Myocyte (in vitro differentiated cells): ENCODE data around the gene MDFIC. TPM values are rescaled to one million over a fixed set of nuclear protein-coding genes. Genes with fewer than 3 reads are reported as not detected.

Experiments used
- DNase-seq: peaks from one replicate; pipeline ENCODE4 v3.0.0-alpha.2; 2012; ENCODE audit warnings: low read depth
- total RNA-seq: library from RNA; depleted of rRNA; stranded (reverse); fragments of >200 nt; gene quantifications from 2 replicates; pipeline ENCODE4 v1.2.3, GENCODE V29; 2014

Gene MDFIC
- total RNA-seq, 1 donor from 2014 or later: 87.9 TPM

- no peak for DNase-seq
These were observed 3.5 kb downstream of the MDFIC start for GRCh38 chr7:114925434-114925833.

- DNase-seq: no peak
These were observed 6.2 kb downstream of the MDFIC start for GRCh38 chr7:114928060-114928459.

- no peak for DNase-seq
These were observed 7.7 kb downstream of the MDFIC start for GRCh38 chr7:114929570-114929969.

- DNase-seq: no peak
These were observed 8.3 kb downstream of the MDFIC start for GRCh38 chr7:114930107-114930661.

DNA sequence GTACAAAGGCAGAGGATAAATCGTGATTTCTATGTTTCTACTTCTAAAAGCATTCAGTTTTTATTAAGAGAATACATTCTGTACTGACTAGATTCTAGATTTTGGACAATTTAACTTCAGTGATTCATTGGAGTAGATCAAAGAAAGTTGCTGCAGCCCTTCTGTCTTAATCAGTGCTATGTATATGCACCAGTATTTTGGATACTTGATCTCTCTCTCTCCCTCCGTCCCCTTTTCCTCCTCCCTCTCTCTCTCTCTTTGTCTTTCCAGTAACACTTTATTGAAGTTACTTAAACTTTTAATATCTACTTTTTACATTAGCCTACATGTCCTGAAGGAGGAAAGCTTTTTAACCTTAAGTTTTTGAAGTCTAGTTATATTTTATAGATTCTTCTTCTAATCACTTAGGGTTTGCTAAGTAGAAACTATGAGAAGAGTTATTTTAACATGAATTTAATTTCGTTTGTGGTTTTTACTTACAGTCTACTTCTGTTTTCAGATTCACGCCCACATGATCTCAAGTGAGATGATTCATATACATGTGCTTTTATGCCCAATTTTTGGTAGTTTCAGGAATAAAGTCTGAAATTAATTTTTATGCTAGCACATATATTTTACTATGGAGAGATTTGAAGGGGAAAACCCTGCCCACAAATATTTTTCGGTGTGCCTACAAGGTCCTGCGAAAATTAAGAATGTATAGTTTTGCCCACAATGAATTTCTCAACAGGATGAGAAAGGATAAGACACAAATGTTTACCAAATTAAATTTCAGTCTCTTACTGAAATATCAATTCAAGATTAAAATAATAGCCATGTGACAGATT is 9.1 kb downstream of the MDFIC start:
- DNase-seq: peak; percentile 53

DNA sequence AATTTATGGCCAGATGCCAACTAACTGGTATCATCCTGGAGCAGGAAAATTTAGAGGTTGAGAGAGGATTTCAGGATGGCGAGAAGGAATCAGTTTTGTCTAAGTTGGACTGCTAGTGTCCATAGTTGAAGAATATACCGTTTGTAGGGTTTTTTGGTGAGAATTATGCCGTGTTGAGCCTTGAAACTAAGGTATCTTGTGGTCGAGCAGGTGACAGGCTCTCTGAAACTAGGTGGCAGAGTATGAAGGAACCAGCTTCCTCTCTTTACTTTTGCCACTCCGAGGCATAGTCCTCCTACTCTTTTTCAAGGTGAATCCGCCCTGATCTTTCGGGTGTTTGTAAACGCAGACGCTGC is 9.7 kb downstream of the MDFIC start:
- DNase-seq: no peak

DNA sequence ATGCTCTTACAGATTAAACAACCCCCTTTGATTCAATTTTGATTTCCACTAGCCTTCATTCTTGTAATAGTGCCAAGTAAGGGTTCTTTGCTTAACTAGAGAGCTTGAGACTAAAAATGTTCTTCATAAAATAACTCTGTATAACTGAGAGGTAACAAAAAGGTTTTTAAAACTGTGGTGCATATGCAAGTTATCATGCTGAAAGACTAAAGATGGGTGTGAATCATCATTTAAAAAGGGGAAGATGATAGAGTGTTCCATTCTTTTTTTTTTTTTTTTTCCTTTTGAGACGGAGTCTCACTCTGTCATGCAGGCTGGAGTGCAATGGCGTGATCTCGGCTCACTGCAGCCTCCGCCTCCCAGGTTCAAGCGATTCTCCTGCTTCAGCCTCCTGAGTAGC is 11.1 kb downstream of the MDFIC start:
- DNase-seq: no peak

- DNase-seq: no peak
These were observed 11.8 kb downstream of the MDFIC start for GRCh38 chr7:114933658-114934057.

DNA sequence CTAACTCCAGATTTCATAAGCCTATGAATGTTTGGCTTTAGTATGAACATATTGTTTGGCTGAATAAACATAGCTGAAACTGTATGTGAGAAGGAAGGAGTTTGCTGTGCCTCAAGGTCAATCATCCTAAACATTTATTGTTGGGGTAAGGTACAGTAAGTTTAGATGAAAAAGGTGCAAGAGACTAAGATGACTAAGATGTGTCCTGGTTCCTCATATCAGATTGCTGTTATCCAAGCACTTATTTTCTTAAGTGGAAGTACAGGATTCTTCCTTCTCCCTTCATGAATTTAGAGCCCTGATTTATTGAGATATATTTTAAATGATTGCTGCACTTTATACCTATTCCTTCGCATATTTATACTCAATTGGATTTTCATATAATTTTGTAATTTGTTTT is 12.2 kb downstream of the MDFIC start:
- DNase-seq: no peak

GRCh38 chr7:114934713-114935112 is 12.8 kb downstream of the MDFIC start:
- DNase-seq: no peak

DNA sequence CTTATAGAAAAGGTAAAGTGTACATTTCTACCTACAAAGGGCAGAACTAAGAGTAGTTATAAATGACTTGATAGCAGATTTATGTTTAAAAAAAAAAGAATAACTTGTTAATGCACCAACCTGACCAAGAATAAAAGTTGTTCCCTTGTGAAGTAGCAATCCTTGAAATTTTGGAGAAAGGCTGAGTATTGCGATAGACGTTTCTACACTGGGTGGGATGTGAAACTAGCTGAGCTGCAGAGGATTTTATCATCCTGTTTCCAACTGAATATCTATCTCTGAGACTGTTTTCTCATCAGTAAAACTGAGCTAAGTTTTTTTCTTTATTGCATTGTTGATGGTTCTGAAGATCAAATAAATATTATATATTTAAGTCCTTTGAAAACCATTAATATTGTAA is 14.6 kb downstream of the MDFIC start:
- DNase-seq: no peak

- DNase-seq: peak; percentile 82
These were observed 15.6 kb downstream of the MDFIC start for GRCh38 chr7:114937446-114937845.

DNA sequence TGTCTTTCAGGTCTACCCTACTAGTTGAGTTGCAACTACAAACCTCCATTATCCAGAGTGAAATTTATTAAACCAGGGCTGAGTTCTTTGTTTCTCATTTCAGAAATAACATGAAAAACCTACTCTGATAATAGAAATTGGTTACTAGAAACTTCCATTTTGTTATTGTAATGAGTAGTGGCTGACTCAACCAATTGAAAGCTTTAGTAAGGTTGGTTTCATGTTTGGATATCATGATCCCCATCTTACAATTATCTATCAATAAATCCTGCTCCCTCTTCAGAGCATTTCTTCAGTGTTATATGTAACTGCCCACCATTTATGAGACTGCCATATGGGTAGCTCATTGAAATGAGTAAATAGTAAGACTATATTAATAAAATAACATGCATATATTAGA is 16.9 kb downstream of the MDFIC start:
- DNase-seq: no peak

DNA sequence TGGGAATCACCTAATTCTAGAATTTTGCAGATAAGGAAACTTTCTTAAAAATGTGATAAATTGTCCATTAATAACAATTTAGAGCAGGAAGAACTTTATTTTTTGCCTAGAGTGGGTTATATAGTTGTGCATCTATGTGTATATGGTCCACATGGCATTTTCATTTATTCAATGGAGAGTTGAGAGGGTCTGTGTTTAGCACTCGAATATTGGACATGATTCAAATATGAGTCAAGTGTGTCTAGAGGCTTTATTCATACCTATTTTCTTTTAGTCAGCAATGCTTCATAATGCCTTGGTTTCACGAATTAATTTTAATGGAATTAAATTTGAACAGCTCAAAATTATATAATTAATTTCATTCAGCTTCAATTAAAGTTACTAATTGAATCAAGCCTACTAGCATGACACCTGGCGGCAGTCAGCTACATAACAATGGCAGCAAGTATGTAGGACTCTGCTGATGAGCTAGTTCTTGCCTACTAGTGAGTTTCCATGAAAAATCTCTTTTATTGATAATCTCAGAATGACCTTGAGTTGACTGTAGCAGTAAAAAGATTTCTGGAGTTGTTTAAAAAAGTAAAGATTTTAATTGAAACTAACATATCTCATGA is 17.7 kb downstream of the MDFIC start:
- DNase-seq: no peak

GRCh38 chr7:114940220-114940619 is 18.3 kb downstream of the MDFIC start:
- no peak for DNase-seq

DNA sequence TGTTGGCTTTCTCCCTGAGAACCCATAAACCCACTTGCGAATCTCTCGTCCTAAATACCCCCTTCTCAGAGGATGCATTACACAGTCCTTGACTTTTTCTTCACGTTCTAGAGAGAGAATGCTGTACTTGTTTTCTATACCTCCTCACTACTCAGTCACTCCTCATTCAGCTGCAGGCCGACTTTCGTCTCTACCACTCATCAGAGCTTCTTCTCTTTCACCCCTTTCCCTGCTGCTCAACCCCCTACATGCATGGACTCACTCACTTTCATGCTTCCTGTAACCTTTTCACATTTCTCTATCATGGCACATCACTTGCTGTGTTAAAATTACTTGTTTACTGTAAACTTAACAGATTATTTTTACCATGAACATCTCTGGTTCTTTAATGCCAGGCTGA is 19.8 kb downstream of the MDFIC start:
- DNase-seq: no peak

GRCh38 chr7:114942446-114943175 is 20.7 kb downstream of the MDFIC start:
- DNase-seq: no peak

GRCh38 chr7:114943530-114943929 is 21.6 kb downstream of the MDFIC start:
- no peak for DNase-seq

DNA sequence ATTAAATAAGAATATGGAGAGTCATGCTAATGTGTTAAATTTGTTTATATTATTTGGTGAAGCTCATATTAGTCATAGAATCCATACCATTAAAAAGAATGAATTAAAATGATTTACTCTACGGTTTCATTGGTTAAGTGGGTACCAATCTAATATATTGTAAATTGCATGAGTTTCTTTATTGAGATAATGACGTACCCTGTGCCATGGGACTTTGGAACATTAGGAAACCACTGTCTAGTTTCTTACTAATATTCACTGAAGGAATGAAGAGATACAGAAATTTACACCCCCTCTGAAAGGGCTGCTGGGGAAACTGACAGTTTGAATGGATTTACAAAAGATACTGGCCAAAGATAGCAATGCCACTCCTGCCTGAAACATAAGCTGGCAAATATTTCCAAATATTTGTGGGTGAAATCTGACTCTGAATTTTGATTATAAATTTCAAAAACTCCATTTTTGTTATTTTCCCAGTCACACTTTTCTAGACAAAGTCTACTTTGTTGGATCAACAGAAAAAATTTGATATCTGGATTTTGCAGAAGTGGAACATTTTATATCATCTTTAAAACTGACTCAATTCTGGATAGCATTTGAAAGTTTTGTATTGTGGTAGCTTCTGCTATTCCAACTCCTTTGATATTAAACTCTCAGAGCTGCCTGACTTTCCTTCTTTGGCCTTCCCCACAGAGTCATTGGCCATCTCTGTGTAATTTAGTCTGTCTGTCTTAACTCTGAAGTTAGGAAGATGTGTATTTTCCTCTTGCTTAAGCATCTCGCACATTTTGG is 22.3 kb downstream of the MDFIC start:
- peak; percentile 70 for DNase-seq

DNA sequence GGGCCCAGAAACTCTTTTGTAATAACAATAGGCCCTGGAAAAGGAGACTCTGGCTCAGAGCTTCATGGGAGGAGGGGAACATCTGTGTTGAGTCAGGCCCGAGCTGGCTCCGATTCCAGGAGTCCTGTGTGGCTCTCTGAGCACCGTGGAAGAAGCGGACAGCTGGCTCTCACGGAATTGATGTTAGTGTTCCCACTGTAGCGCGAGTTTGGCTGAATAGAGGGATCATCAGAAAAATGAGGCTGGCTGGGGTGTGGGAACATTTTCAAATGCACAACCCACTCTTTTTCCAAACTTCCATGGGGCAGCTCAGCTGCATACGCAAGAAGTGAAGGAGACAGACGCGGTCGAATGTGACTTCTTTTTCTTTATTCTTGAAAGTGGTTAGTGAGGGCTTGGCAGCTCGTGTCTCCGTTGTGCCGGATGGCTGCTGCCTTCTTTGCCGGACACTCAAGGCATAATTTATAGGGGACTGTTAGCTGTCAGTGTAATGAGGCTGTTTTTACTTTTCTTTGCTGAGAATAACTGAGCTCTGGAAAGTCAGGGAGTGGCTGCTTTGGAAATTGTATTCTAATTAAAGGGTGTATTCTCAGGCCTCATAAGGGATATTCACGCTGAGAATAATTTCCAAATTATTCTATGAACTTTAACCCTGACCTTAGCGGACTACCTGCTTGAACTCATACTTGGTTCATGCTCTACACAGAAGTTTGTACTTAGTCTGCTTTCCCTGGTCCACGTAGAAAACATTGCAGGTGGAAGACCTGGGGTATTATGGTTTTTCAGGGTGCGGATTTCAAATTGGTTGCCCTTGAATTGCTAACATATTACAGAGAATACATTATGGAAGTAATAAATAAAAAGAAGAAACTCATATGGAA is 23.1 kb downstream of the MDFIC start:
- peak; percentile 99 for DNase-seq
